COLO668 (cell line): ENCODE results near the gene GPX4.

ENCODE experiments used
- DNase-seq: peaks from one replicate; lab custom pipeline; 2025; ENCODE audit not compliant: unreplicated experiment; lab: John Stamatoyannopoulos, UW

GPX4 gene, protein sequence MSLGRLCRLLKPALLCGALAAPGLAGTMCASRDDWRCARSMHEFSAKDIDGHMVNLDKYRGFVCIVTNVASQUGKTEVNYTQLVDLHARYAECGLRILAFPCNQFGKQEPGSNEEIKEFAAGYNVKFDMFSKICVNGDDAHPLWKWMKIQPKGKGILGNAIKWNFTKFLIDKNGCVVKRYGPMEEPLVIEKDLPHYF

GRCh38 chr19:1103708-1104310 lies at the start of gene GPX4:
Gene GPX4 (plus strand): TSS chr19:1103994. CDS start chr19:1104044, 50 bp downstream.
- peak; percentile 99 for DNase-seq

DNA sequence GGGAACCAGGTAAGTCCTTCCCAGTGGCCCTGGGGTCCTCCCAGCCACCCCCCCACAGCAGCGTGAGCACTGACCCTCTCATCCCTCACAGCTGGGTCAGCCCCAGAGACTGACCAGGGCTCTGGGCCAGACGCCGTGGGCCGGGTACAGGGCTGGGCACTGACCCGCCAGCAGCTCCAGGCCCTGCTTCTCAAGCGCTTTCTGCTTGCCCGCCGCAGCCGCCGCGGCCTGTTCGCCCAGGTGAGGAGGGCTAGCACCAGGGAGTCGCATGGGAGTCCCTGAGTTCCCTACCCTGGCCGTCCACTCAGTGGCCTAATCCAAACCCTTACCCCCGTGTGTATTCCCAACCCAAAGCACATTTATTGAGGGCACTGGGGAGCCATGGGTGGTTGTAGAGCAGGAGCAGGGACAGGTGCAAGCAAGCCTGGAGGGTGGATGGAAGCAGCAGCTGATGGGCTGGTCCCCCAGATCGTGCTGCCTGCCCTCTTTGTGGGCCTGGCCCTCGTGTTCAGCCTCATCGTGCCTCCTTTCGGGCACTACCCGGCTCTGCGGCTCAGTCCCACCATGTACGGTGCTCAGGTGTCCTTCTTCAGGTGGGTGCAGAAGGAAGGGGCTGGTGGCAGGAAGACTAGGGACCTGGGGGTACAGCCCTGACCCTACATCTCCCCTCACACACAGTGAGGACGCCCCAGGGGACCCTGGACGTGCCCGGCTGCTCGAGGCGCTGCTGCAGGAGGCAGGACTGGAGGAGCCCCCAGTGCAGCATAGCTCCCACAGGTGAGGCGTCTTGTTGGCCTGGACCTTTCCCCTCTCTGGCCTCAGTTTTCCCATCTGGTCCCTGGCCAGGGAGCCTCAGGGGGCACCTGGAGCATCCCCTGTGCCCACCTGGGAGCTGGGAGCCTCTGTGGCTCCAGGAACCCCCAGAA lies 49.4 kb upstream of the GPX4 start:
- no peak for DNase-seq

- DNase-seq = no peak
Measured at GRCh38 chr19:1055028-1055425, 48.8 kb upstream of the GPX4 start.

- DNase-seq = no peak
Measured at GRCh38 chr19:1055886-1056620, 47.7 kb upstream of the GPX4 start.

GRCh38 chr19:1057176-1057855 lies 46.5 kb upstream of the GPX4 start:
- no peak for DNase-seq

- no peak for DNase-seq
Measured at GRCh38 chr19:1058112-1058511, 45.7 kb upstream of the GPX4 start.

DNA sequence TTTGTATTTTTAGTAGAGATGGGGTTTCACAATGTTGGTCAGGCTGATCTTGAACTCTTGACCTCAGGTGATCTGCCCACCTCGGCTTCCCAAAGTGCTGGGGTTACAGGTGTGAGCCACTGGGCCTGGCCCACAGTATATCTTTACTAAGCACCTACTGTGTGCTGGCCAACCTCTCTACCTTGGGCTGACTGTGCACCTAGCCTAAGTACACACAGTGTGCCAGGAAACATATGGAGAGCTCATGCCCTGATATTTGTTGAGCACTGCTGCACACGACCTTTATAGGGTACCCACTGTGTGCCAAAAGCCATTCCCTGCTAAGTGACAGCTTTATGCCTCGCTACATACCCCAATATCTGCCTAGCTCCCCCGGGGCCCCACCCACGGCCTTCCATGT lies 43.1 kb upstream of the GPX4 start:
- no peak for DNase-seq

- no peak for DNase-seq
Measured at GRCh38 chr19:1061987-1062386, 41.8 kb upstream of the GPX4 start.

- no peak for DNase-seq
Measured at GRCh38 chr19:1062387-1063029, 41.3 kb upstream of the GPX4 start.

GRCh38 chr19:1063030-1063908 lies 40.5 kb upstream of the GPX4 start:
- DNase-seq = no peak

DNA sequence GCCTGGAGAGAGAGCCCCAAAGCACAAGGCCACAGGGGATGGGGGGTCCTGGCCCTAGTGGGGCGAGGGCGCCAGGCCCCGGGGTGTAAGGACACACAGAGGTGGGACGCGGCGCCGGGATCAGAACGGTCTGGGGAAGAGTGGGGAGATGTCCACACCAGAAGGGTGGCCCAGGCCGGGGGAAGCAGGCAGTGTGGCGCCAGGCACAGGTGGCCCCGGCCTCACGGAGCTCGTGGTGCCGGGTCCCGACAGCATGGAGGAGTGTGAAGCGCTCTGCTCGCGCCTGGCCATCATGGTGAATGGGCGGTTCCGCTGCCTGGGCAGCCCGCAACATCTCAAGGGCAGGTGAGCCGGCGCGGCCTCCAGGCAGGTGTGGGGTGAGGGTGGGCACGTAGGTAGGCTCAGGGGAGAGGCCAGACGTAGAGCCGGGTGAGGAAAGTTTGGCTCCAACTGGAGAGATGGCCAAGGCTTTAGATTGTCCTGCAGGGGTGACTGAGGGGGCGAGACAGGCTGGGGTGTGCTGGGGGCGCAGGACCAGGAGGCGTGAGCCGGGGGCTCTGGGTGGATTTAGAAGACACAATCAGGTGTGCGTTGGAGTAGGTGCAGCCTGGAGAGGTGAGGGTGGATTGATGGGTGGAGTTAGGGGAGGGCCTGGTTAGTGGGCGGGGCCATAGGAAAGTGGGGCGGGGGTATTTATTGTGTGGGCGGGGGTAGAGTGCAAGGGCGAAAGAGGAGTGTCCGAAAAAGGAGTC lies 39.7 kb upstream of the GPX4 start:
- DNase-seq = peak; percentile 36

DNA sequence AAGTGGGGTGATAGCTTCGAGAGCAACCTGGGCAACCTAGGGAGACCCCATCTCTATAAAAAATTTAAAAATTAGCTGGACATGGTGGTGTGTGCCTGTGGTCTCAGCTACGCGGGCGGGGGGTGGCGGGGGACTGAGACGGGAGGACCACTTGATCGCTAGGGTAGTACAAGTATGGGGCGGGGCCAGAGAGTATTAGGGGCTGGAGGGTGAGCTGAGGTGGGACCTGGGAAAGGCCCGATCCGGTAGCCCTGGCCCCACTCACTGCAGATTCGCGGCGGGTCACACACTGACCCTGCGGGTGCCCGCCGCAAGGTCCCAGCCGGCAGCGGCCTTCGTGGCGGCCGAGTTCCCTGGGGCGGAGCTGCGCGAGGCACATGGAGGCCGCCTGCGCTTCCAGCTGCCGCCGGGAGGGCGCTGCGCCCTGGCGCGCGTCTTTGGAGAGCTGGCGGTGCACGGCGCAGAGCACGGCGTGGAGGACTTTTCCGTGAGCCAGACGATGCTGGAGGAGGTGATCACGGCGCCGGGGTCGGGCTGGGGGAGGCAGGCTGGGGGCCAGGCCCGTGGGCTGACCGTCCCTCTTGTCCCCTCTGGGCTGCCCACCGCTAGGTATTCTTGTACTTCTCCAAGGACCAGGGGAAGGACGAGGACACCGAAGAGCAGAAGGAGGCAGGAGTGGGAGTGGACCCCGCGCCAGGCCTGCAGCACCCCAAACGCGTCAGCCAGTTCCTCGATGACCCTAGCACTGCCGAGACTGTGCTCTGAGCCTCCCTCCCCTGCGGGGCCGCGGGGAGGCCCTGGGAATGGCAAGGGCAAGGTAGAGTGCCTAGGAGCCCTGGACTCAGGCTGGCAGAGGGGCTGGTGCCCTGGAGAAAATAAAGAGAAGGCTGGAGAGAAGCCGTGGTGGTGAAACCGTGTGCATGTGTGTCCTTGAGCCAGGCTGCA lies 38.9 kb upstream of the GPX4 start:
- peak; percentile 78 for DNase-seq

DNA sequence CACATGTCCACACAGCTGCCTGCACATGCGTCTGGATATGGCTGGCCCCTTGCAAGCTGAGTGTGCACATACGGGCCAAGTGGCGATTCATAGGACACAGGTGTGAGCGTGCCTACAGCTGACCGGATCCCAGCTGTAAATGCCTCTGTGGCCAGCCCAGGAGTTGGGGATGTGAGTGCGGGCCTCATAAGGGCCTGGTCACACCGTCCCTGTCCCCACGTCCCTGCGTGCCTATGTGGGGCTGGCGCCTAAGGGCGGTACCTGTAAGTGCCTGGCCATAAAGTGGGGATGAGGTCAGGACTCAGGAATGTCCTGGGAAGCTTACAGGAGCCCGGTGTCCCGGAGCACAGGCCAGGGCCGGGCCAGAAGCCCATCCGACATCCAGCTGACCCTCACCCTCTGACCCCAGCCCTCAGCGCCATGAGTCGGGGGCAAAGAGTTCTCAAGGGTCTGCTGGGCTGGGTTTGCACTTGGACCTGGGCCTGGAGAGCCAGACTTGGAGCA lies 38.1 kb upstream of the GPX4 start:
- DNase-seq = no peak

DNA sequence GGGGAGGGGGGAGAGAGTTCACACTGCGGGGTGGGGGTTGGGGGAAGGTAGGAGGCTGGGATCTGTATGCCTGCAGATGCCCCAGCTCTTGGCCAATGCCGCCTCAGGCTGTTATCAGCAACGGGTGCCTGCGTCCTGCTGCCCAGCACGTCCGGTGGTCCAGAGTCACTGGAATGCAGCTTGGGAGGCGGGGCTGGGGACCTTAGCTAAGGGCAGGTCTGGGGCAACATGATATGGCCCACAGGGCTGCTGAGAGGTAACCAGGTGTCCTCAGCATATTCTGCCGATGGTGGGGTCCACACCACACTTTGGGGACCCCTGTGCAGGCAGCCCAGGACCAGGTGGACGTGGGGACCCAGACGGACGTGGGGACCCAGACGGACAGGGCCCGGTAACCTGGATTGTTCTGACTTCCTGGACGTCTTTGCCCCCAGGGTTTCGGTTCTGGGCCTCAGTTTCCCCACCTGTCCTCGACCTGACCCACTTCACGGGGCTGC lies 37.5 kb upstream of the GPX4 start:
- DNase-seq = no peak

DNA sequence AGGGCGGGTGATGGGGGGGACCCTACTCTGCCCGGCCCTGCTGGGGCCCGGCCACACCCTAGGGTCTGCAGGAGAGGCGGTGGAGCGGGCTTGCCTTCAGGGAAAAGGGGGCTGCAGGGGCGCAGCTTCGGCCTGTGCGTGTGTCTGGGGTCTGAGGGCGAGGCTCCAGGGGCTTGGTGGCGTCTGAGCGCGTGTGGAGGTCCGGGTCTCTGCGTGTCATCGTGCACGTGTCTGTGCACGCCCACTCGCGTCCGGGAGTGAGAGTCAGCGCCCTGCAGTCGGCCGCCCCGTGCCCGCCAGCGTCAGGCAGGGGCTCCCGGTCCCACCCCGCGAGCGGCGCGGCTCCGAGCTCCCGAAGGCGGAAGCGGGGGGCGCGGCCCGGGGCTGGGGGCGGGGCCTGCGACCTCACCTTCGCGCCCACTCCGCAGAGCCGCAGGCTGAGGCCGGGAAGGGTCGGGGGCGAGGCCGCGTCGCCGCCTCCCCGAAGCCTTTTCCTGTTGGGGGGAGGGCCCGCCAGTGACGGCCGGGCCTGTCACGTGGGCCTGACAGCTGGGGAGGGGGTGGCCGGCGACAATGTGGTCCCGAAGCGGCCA lies 37.0 kb upstream of the GPX4 start, which contains the start of gene ARHGAP45:
Gene ARHGAP45, plus strand, starts transcription at position 420 of the 593 bp plus-strand sequence. CDS start 239 bp downstream, outside the sequence.
- DNase-seq = peak; percentile 27

GRCh38 chr19:1067341-1067957 lies 36.3 kb upstream of the GPX4 start:
- no peak for DNase-seq
